HG03442 (cell line): ENCODE data around the gene UIMC1.
"Not testable (repeated sequence)": the region's sequence is repeated elsewhere in the genome, so short reads cannot be mapped to it uniquely, and the experiment has no call there.

ENCODE experiments used
- ATAC-seq: cut with Tn5 transposase; IDR thresholded peaks from one replicate; pipeline ENCODE4 v1.9.1; 2021; ENCODE audit warnings: mild to moderate bottlenecking, moderate library complexity; ENCODE audit not compliant: unreplicated experiment

UIMC1 gene

DNA sequence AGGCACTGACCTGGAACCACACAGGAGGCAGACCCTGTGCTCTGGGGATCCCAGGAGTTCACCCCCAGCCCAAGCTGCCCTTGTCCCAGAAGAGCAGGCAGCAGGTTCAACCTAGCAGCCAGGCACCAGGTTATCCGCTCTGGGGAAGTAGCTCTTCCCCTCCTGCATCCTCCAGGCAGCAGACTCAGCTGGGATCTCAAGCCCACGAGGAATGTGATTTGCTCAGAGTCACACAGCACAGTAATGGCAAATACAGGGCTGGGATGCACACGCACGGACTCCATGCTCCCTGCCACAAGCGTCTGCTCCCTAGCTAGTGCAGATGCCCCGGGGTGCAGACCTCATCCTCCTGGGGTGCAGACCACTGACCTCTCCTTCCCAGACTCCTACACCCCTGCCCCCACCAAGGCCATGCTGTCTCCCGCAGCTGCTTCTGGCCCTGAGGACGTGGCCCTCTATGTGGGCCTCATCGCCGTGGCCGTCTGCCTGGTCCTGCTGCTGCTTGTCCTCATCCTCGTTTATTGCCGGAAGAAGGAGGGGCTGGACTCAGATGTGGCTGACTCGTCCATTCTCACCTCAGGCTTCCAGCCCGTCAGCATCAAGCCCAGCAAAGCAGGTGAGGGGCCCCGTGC lies 132.9 kb downstream of the UIMC1 start:
- no peak for ATAC-seq

DNA sequence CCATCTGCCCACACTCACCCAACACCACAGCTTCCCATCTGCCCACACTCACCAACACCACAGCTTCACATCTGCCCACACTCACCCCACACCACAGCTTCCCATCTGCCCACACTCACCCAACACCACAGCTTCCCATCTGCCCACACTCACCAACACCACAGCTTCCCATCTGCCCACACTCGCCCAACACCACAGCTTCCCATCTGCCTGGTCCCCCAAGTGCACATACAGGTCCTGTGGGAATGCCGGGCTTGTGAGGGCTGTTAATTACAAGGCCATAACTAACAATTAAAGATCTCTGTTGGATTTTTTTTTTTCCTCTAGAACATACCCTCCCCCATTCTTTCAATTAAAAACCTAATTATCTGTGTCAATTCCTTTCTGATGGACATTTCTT lies 133.6 kb downstream of the UIMC1 start:
- ATAC-seq: not testable (repeated sequence)

DNA sequence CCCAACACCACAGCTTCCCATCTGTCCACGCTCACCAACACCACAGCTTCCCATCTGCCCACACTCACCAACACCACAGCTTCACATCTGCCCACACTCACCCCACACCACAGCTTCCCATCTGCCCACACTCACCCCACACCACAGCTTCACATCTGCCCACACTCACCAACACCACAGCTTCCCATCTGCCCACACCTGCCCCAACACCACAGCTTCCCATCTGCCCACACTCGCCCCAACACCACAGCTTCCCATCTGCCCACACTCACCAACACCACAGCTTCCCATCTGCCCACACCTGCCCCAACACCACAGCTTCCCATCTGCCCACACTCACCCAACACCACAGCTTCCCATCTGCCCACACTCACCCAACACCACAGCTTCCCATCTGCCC lies 134.0 kb downstream of the UIMC1 start:
- not testable (repeated sequence) for ATAC-seq

DNA sequence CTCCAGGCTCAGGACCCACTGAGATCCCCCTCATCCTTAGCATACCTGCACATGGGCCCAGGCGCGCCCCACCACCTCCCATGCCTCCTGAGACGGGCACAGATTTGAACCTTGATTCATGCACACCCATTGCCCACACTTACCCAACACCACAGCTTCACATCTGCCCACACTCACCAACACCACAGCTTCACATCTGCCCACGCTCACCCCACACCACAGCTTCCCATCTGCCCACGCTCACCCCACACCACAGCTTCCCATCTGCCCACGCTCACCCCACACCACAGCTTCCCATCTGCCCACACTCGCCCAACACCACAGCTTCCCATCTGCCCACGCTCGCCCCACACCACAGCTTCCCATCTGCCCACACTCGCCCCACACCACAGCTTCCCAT lies 135.9 kb downstream of the UIMC1 start:
- not testable (repeated sequence) for ATAC-seq

DNA sequence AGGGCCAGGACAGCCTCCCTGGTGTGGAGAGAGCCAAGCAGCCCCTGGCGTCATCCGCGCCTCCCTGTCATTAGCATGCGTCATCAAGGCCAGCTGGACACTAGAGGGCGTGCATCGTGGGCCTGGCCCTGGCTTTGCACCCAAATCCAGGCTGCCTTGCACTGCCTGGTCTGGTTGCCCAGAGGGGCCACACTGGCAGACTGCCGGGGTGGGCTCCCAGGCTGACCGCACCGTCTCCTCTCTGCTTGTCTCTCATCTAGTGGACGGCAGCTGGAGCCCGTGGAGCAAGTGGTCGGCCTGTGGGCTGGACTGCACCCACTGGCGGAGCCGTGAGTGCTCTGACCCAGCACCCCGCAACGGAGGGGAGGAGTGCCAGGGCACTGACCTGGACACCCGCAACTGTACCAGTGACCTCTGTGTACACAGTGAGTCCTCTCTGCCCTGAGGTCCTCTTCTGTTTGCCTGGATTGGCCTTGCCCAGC lies 136.4 kb downstream of the UIMC1 start:
- ATAC-seq: no peak

DNA sequence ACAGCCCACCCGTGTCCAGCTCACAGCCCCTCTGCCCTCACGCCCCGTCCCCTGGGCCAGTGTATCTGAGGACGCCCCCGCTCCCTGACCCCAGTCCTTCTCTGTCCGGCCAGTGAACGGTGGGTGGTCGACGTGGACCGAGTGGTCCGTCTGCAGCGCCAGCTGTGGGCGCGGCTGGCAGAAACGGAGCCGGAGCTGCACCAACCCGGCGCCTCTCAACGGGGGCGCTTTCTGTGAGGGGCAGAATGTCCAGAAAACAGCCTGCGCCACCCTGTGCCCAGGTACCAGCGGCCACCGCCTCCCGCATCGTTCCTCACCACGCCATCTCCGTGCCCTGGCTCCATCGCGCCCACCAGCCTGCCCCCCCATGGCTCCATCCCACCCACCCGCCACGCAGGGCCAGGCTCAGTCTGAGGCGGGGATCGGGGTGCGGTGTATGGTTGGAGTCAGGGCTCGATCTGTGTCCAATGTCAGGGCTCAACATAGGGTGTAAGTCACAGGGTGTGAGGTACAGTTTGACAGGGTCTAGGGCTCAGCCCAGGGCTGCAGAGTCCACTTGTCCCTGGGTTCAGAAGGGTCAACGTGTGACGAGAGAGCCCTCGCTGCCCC lies 137.0 kb downstream of the UIMC1 start:
- ATAC-seq: no peak

DNA sequence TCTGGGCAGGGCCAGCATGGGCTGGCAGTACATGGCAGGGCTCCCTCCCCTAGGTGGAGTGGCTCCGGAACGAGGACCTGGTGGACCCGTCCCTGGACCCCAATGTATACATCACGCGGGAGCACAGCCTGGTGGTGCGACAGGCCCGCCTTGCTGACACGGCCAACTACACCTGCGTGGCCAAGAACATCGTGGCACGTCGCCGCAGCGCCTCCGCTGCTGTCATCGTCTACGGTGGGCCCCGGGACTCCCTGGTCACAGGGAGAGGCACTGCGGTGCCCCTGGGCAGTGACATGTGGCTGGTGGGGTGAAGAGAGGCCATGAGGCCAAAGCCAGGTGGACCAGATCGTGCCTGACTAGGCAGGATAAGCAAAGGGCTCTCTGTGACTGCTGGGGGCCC lies 137.8 kb downstream of the UIMC1 start:
- no peak for ATAC-seq

DNA sequence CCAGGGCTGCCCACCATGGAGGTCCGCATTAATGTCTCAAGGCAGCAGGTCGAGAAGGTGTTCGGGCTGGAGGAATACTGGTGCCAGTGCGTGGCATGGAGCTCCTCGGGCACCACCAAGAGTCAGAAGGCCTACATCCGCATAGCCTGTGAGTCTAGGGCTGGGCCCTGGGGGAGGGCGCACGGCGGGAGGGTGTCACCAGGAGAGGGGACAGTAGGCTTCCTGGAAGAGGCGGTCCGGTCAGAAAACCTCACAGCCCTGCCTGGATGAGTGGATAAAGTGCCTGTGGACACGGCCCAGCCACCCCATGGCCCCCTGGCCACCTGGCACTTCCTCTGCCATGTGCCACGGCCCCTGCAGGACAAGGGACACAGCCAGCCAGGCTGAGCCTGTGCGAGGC lies 138.5 kb downstream of the UIMC1 start:
- no peak for ATAC-seq

DNA sequence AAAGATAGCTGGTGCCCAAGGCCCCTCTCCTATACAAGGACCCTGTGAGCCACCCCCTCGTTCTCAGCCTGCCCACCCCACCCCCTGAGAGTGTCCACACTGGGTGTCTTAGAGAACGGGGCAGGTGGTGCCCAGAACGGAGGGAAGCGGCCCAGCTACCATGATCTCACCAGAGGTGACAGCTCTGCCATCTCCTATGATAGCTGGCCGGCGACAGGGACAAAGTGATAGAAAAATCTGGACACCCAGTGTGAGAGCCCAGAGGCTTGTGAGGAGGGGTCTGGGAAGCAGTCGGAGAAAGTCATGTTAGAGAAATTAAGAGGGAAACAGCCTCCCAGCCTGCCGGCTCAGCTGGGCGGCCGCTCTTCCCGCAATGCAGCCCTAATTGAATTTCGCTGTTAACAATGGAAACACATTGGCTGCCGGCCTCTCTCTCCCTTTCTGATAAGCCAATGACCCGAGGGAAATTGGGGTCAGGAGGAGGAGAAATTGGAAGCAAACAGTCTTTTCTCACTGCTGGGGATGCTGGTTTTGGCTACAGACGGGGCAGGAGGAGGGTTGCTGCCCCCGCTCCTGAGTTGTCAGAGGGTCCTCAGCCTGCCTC lies 139.8 kb downstream of the UIMC1 start:
- ATAC-seq: no peak

DNA sequence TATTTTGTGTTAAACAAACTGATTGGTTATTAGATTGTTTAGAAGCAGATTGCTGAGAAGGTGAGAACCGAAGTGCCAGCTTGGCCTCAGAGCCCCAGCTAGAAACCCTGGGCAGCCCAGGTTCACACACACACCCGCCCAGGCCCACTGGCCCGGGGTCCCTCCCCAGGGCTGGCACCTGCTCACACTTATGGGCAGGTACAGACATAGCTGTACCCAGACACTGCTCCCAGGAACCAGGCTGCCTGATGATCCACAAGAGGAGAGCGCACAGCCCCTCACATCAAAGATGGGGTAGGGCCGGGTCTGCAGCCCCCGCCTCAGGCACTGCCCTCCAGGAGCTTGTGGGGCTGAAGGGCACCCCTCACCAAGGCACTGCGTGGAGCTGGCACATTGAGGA lies 140.6 kb downstream of the UIMC1 start:
- ATAC-seq: no peak

DNA sequence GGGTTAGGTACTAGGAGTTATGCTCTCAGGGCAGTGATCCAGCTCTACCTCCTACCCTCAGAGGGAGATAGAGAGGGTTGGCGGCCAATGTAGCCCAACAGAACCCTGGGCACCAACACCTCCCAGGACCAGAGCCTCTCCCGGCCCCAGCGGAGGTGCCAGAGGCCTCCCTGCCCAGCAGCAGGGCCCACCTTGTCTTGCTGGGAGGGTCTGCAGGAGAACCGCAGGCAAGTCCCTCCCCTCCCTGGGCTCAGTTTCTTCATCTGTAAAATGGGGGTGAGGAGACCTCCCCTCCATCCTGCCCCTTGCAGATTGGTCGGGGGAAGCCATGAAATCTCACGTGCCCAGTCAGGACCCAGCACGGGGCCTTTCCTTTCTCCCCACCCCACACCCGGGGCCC lies 141.8 kb downstream of the UIMC1 start:
- no peak for ATAC-seq

DNA sequence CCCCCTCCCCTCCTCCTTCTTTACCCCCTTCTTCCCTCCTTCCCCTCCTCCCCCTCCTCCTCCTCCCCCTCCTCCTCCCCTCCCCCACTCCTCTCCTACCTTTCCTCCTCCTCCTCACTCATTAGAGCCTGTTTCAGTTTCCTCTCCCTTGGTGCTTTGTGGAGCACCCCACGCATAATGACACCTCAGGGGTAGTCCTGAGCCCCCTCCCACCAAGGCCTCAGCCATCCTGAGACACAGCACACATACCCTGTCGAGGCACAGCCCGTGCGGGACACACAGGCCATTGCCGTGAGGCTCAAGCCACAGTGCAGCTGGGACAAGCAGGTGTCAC lies 142.8 kb downstream of the UIMC1 start:
- ATAC-seq: no peak

DNA sequence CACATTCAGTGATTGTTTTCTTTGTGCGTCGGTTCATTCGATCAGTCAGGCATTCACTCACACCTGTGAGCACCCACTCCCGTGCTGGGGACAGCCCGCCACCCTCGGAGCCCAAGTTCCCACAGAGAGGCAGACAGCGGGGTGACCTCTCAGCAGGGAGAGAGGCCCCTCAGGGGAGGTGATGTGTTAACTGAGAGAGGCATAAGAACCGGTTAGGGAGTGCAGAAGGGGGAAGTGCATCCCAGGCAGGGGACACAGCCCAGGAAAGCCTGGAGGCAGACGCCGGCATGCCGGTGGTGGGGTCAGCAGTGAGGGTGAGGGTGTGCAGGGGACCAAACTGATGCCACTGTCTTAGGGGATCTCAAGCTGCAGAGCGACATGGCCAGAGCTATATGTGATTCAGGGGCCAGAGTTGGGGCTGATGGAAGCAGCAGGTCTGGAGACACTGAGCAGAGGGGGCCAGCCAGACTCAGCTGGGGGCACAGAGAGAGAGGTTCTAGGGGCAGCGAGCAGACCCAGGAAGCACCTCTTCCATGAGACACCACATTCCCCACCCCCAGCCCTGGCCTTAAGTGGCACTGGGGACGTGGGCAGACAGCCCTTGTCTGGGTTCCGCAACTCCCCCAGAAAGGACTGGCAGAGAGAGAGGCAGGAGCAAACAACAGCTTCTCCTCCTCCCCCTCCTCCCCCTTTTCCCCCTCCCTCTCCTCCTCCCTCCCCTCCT lies 143.4 kb downstream of the UIMC1 start:
- ATAC-seq: no peak

DNA sequence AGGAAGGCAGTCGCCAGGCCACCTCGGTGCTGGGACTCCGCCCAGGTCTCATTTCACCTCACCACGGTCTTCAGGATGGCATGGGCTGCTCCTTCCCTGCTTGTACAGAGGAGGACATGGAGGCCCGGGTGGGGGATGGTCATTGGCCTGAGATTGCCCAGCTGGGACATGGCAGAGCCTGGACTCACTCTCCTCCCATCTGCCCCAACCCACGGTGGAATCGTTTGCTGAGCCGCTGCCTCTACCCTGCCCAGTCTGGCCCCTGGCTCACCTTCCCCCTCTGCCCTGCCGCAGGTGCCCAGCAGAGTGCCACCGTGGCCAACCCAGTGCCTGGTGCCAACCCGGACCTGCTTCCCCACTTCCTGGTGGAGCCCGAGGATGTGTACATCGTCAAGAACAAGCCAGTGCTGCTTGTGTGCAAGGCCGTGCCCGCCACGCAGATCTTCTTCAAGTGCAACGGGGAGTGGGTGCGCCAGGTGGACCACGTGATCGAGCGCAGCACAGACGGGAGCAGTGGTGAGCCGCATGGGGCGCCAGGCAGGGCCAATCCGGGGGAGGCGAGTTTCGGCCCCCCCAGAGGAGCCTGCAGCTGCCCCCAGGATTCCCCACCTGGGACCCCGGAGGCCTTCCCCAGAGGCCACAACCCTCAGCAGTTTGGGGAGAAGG lies 144.1 kb downstream of the UIMC1 start:
- ATAC-seq: no peak

DNA sequence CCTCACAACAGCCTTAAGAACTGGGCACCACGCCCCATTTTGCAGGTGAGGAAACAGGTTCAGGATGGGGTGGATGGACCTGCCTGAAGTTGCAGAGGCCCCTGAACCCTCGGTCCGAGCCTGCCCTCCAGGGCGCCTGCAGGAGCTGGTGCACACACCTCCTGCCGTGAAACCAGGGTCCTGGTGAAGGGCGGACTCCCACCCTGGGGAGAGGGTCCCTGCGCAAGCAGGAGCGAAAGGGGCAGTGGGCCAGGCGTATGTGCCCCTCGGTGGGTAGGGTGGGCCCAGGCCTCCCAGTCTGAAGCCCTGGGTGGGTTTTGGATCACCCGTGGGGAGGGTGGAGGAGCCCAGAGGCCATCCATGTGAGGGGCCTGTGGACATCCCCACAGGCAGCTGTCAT lies 145.3 kb downstream of the UIMC1 start:
- ATAC-seq: no peak

DNA sequence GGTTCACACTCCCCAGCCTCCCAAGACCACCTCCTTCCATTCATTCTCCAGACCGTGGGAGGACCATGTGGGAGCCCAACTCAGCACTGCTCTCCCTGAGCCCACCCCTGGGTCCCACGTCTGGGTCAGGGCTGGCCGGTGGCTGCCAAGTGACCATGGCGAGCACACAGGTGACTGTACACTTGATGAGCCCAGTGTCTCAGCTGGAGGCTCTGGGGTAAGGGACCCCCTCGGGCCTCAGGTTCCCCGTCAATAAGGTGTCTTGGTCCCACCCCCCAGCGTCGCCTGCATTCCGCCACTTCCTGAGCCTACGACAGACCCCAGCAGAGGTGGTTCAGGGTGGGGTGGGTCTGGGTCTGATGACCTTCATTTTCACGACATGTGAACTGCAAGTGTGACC lies 146.2 kb downstream of the UIMC1 start:
- ATAC-seq: no peak

DNA sequence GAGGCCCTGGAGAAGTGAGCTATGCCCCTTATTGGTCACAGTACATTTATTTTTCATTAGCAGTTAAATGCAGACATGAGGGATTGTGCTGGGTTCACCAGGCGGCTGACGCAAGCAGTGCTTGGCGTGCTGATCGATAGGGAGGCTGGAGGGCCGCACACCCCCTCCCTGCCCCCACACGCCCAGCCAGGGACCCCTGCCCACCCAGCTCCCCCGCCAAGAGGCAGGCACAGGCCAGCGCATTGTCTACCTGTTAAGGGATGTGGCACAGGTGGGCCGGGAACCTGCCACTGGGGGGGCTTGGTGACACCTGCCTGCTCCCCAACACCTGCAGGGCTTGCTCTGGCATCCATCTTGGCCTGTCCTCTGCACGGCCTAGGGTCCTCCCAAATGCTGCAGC lies 146.7 kb downstream of the UIMC1 start:
- no peak for ATAC-seq

DNA sequence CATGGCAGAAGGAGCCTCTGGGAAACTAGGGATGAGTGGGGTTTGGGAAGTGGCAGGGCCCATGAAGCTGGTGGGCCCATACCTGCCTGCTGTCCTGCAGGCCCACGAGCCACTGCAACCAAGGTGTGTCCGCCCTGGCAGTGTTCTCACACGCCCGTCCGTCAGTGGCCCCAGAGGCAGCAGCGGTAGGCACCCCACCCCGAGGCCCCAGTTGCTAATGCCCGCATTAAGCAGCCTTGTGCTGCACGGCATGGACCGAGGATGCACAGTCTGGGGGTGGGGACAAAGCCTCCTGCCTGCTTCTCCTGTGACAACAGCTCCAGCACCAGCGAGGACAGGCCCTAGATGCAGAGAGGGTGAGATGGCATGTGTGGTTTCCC lies 148.7 kb downstream of the UIMC1 start:
- no peak for ATAC-seq

DNA sequence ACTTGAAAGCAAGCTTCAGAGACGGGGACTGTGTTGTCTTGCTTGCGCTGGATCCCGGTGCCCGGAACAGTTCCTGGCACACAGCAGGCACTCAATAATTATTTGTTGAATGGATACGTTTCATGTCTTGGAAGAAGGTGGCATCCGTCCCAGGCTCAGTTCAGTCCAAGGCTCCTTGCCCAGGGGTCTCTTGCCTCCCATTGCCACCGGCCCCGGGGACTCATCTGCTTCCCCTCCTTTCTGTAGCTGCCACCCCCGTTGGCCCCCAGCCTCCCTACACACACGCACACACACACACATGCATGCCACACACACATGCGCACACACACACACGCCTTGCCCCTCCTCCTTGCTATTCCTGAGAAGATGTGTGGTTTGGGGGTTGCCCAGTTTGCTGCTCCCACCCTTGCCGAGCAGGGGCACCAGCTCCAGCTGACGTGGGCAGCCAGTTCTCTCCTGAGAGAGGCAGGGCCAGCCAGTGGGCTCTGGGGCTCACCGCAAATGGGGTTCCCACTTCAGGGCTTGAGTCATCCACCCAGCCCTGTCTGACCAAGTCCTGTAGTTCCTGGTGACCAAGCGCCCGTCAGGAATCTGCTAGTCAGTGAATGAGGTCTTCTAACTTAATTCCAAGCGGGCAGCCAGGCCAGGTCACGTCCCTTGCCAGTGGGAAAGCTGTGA lies 149.2 kb downstream of the UIMC1 start:
- no peak for ATAC-seq

DNA sequence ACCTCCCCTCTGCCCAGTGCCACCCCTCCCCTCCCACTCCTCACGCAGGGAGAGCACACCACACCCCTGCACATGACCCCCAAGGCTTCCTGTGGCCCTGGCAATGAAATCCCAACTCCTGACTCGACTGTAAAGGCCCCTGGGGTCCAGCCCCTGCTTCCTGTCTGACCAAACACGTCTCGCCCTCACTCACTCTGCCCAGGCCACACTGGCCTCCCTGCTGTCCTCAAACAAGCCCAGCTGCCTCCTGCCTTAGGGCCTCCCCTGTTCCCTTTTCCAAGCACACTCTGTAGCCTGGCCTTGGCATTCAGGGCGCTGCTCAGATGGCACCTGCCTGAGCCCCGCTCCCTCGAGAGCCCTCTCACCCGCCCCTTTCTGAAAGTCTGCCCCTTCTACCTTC lies 149.8 kb downstream of the UIMC1 start:
- ATAC-seq: no peak

DNA sequence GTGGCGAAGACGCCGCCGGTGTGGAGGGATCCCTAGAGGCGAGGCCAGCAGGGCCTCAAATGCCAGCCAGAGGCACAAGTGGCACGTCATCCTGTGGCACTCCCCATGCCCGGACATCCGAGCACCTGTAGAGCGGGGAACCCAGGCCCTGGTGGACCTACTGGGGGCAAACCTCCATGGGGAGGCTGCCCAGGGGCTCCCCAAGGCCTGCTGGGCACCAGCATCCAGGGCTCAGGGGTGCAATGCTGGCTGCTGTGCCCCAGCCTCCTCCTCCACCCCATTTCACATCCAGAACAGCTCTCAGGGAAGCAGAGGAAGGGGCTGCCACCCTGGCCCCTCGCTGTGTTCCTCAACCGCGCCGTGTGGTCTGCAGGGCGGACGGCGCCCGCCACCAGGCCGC lies 151.0 kb downstream of the UIMC1 start:
- ATAC-seq: no peak
